ENCODE data around the gene ILDR1. TPM values are rescaled to one million over a fixed set of nuclear protein-coding genes. Genes with fewer than 3 reads are reported as not detected.

The ILDR1 gene
- total RNA-seq, 2 experiments from 2014 or later: 3.8 to 4.5 TPM

DNA sequence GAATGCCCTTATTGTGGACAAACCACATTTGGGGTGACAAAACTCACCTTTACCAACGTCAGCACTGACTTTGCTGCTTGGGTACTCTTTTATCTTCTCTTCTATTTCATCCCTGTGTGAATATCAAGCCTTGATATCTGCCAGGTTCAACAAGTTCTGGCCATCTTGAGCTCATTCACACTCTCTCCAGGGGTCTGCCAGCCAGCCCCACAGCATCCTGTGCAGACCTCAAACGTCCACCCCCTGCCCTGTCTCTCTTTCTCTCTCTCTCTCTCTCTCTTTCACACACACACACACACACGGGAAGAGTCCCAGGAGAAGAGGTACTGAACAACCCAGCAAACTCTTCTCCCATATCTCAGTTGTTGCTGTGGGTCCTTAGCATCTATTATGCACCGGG is 10.7 kb downstream of the ILDR1 start:
- H3K4me3 Mint-ChIP-seq: no peak overlapping the region
- peaks cover 2% of the 10 kb centered on the region for H3K27me3 Mint-ChIP-seq
- ATAC-seq (no peak), DNase-seq (no peak)
- H3K27ac Mint-ChIP-seq: peak overlapping the region; percentile 35
- CTCF ChIA-PET: interaction anchor here (0.8 to 1.9 kb wide), 4 partner anchors 13 to 247 kb away, joined by 3 to 8 read pairs (median 4); no protein-coding TSS in a partner anchor
- H3K36me3 Mint-ChIP-seq: peaks cover 22% of the 10 kb centered on the region
- peaks cover 6% of the 10 kb centered on the region for H3K9me3 Mint-ChIP-seq (ENCODE audit: low read depth)
- H3K4me1 Mint-ChIP-seq: peaks cover 49% of the 10 kb centered on the region

DNA sequence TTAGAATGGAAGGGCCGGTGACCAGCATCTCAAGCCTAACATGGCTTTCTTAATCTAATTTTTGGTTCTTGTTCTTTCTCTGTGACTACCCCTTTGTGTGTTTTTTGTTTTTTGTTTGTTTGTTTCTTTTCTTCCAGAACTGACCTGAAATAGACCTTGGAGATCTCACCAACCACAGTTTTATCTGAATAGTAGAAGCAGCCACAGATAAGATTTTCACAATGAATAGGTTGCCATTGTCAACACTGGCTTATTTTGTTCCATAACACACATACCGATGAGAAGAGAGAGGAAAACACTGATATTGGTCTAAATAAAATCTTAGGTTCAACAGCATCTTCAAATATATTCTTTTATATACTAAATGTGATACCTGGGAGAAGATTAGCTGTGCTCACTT is 11.5 kb downstream of the ILDR1 start:
- Mint-ChIP-seq H3K27ac (no peak overlapping the region), H3K27me3 (peaks cover 2% of the 10 kb centered on the region), H3K4me1 (peaks cover 47% of the 10 kb centered on the region), H3K9me3 (ENCODE audit: low read depth) (no peaks in the 10 kb centered on the region), H3K36me3 (peaks cover 21% of the 10 kb centered on the region), H3K4me3 (no peak overlapping the region)
- DNase-seq: no peak
- CTCF ChIA-PET: no interaction called here
- no peak for ATAC-seq

DNA sequence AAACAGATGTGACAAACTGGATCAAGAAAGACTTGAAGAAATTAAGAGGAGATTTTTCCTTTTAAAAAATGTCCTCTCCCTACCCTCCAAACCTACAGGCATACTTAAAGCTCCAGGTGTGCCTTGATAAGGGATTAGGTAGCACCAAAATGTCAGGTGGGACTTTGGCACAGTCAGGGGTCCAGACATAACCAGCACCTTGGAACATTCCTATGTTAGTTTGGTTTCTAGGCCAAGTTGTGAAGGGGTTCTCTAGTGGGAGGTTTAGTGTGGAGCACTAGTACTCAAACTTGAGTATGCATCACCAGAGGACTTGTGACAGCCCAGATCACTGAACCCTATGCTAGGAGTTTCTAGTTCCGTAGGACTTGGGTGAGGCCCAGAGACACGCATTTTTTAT is 13.9 kb downstream of the ILDR1 start:
- H3K9me3 Mint-ChIP-seq (ENCODE audit: low read depth): no peaks in the 10 kb centered on the region
- H3K27me3 Mint-ChIP-seq: no peaks in the 10 kb centered on the region
- H3K36me3 Mint-ChIP-seq: peaks cover 17% of the 10 kb centered on the region
- no peak overlapping the region for H3K27ac Mint-ChIP-seq
- H3K4me3 Mint-ChIP-seq: no peak overlapping the region
- CTCF ChIA-PET: no interaction called here
- no peak for ATAC-seq
- peaks cover 56% of the 10 kb centered on the region for H3K4me1 Mint-ChIP-seq
- DNase-seq: no peak

DNA sequence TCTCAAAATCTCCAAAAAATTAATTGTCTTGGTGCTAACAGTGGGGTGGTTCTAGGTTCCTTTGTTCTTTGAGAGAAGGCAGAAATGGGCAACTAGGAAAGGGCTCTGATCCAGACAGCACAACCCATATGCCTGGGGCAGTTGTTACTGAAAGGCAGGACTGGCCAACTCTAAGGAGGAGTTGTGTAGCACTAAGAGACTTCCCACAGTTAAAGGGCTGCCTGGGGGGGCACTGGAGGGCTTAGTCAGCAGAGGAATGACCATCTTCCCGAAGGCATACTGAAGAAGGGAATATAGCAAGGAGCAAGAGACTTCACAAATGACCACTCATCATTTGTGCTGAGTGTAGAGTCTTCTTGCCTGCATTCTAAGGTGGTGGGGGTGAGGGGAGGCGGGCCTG is 15.8 kb downstream of the ILDR1 start:
- DNase-seq: no peak
- Mint-ChIP-seq H3K27me3 (peaks cover 3% of the 10 kb centered on the region), H3K4me1 (peaks cover 40% of the 10 kb centered on the region), H3K9me3 (ENCODE audit: low read depth) (no peaks in the 10 kb centered on the region), H3K4me3 (no peak overlapping the region), H3K27ac (no peak overlapping the region), H3K36me3 (peaks cover 19% of the 10 kb centered on the region)
- CTCF ChIA-PET: no interaction called here
- ATAC-seq: no peak

DNA sequence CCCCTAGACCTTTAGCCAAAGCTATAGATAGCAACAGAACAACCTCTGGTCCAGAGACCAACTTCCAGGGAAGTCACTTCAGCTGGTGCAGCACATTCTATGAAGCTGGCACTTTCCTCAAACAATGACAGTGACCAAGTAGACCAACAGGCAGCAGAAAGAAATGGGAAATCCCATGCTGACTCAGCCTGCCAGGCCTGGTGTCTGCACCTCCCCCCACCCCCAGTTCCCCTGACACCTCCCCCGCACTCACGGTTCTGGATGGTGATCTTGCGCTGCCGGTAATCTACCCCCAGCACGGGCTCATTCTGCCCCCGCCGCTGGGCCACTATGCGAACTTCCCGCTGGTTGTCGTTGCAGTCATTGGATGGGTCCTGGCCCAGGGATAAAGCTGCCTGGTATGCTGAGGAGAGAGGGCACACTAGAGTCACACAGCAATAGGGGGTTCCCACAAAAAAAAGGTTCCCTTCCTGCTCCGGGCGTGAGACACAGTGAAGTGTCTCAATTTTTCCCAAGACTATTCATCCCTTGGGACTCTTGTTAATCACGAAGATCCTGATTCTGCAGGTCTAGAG is 17.0 kb downstream of the ILDR1 start:
- Mint-ChIP-seq H3K36me3 (peaks cover 26% of the 10 kb centered on the region), H3K4me3 (no peak overlapping the region), H3K9me3 (ENCODE audit: low read depth) (no peaks in the 10 kb centered on the region), H3K27me3 (peaks cover 3% of the 10 kb centered on the region), H3K4me1 (peaks cover 31% of the 10 kb centered on the region), H3K27ac (no peak overlapping the region)
- ATAC-seq: peak; percentile 31
- no peak for DNase-seq
- CTCF ChIA-PET: interaction anchor here (1.0 kb wide), 1 partner anchor 10 kb away, joined by 6 read pairs; no protein-coding TSS in a partner anchor

DNA sequence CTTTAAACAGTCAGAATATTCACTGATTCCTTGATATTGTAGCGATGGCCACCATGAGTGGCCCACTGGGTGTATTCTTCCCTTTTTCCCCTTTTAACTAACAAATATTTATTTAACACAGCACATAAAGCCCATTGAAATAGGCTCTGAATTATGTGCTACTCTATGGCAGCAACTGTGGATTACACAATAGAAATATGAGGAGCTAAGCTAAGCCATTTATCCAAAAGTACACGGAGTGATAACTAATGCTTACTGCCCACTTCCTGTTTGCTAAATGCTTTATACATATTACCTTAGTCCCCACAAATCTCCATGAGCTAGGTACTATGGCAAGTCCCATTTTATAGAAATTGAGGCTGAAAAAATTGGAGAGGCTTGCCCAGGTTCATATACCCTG is 17.9 kb downstream of the ILDR1 start:
- Mint-ChIP-seq H3K4me3 (no peak overlapping the region), H3K27ac (no peak overlapping the region)

DNA sequence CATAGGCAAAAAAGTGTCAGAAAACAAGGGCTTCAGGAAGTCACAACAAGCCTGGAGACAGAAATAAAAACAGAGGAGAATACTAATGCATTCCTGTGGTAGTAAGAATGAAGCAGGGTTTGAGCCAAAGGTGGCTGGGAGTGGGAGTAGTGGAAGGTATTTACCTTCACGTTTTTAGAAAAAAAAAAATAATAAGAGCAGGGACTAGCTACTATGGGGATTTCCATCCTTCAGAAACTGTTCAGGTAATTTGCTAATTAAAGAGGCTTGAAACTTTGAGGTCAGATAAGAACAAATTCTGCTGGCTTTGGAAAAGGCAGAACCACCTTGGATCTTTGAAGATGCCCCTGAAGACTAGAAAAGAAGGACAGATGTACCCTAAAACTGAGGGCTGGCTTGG is 18.4 kb downstream of the ILDR1 start:
- Mint-ChIP-seq H3K36me3 (peaks cover 28% of the 10 kb centered on the region), H3K27ac (no peak overlapping the region), H3K4me1 (peaks cover 32% of the 10 kb centered on the region), H3K4me3 (no peak overlapping the region), H3K9me3 (ENCODE audit: low read depth) (no peaks in the 10 kb centered on the region), H3K27me3 (peaks cover 3% of the 10 kb centered on the region)
- CTCF ChIA-PET: interaction anchor here (0.6 to 1.2 kb wide), 2 partner anchors 51 to 61 kb away, joined by 3 to 4 read pairs; no protein-coding TSS in a partner anchor
- no peak for ATAC-seq
- DNase-seq: no peak

More for the DNA sequence above, 17.9 kb downstream of the ILDR1 start:
- Mint-ChIP-seq H3K4me1 (peaks cover 27% of the 10 kb centered on the region), H3K9me3 (ENCODE audit: low read depth) (no peaks in the 10 kb centered on the region), H3K36me3 (peaks cover 25% of the 10 kb centered on the region), H3K27me3 (peaks cover 3% of the 10 kb centered on the region)
- CTCF ChIA-PET: interaction anchor here (1.0 to 1.2 kb wide), 2 partner anchors 9 to 60 kb away, joined by 4 to 6 read pairs; no protein-coding TSS in a partner anchor
- ATAC-seq (no peak), DNase-seq (no peak)

DNA sequence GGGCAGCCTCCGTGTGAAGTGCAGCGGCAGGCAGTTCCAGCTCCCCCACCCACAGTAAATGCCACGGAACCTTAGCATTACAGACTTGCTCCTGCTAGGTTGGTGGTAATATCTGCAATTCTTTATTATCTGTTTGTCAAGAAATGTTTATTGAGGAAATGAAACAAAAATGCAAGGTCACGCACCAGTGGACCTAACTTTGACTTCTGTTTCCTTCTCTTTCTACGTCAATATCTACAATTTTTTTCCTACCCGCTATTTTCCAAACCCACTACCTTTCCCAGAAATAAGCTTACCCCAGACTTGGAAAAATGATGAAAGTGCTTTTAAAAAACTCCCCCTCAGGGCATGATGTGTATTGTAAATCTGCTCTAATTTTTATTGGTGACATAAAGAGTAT is 18.9 kb downstream of the ILDR1 start:
- no peaks in the 10 kb centered on the region for H3K9me3 Mint-ChIP-seq (ENCODE audit: low read depth)
- peaks cover 37% of the 10 kb centered on the region for H3K4me1 Mint-ChIP-seq
- ATAC-seq: no peak
- CTCF ChIA-PET: interaction anchor here (0.6 kb wide), 1 partner anchor 51 kb away, joined by 3 read pairs; no protein-coding TSS in a partner anchor
- no peak overlapping the region for H3K4me3 Mint-ChIP-seq
- no peak overlapping the region for H3K27ac Mint-ChIP-seq
- peaks cover 3% of the 10 kb centered on the region for H3K27me3 Mint-ChIP-seq
- peaks cover 31% of the 10 kb centered on the region for H3K36me3 Mint-ChIP-seq
- DNase-seq: no peak

DNA sequence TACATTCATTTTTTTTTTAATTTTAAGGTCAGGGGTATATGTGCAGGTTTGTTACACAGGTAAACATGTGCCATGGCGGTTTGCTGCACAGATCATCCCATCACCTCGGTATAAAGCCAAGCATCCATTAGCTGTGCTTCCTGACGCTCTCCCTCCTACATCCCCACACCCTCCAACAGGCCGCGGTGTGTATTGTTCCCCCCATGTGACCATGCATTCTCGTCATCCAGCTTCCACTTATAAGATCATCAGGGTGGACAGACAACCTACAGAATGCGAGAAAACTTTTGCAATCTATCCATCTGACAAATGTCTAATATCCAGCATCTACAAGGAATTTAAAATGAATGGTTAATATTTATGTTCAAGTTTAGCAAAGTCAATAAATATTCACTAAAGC is 19.4 kb downstream of the ILDR1 start:
- CTCF ChIA-PET: interaction anchor here (1.3 kb wide), 1 partner anchor 12 kb away, joined by 4 read pairs; no protein-coding TSS in a partner anchor
- ATAC-seq: no peak
- no peak overlapping the region for H3K27ac Mint-ChIP-seq

DNA sequence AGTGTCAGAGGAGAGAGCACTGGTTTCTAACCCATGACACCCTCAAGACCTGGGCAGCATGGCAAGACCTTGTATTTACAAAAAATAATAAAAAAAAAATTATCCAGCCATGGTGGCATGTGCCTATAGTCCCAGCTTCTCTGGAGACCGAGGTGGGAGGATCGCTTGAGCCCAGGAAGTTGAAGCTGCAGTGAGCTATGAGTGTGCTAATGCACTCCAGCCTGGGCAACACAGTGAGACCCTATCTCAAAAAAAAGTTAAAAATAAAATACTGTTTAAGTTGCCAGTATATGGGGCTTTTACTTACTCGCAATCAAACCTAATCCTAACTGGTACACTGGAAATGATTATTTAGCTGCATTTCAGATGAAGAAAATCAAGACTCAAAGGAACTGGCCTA is 20.2 kb downstream of the ILDR1 start:
- Mint-ChIP-seq H3K9me3 (ENCODE audit: low read depth) (no peaks in the 10 kb centered on the region), H3K4me1 (peaks cover 49% of the 10 kb centered on the region)
- no peak for DNase-seq

More for the DNA sequence above, 19.4 kb downstream of the ILDR1 start:
- Mint-ChIP-seq H3K4me1 (peaks cover 42% of the 10 kb centered on the region), H3K9me3 (ENCODE audit: low read depth) (no peaks in the 10 kb centered on the region), H3K27me3 (peaks cover 3% of the 10 kb centered on the region), H3K4me3 (no peak overlapping the region), H3K36me3 (peaks cover 33% of the 10 kb centered on the region)
- no peak for DNase-seq

DNA sequence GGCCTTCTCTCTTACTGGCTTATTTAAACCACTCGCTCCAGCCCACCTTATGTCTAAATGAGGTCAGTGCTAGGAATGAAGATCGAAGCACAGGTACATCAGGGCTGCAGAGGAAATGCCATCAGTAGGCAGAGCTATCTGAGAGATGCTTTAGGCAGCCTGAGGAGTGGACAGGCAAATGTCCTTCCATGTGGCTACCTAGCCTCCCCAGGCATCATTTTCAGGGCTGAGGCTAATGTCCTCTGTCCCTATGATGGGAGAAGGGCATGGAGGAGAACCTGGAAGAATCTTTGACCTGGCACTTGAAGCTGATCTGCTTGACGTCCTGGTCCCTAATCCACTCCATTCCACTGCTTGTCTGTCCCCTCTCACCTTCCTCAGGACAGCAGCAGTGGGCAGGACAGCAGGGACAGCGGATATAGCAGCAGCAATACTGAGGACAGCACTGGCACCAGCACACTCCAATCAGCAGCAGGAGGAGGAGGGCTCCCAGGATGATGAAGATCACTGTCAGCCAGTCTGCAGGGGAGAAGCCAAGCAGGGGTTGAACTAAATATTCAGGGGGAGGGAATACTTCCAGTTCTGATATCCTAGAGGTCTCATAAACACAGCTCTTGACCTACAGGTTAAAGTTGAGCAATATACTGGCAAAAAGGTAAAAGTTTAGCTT is 21.0 kb downstream of the ILDR1 start:
- H3K4me1 Mint-ChIP-seq: peaks cover 53% of the 10 kb centered on the region
- peaks cover 3% of the 10 kb centered on the region for H3K27me3 Mint-ChIP-seq

More for the DNA sequence above, 20.2 kb downstream of the ILDR1 start:
- Mint-ChIP-seq H3K27ac (no peak overlapping the region), H3K36me3 (peaks cover 36% of the 10 kb centered on the region), H3K4me3 (no peak overlapping the region), H3K27me3 (peaks cover 3% of the 10 kb centered on the region)
- CTCF ChIA-PET: interaction anchor here (1.3 kb wide), 1 partner anchor 11 kb away, joined by 4 read pairs; no protein-coding TSS in a partner anchor
- ATAC-seq: no peak

DNA sequence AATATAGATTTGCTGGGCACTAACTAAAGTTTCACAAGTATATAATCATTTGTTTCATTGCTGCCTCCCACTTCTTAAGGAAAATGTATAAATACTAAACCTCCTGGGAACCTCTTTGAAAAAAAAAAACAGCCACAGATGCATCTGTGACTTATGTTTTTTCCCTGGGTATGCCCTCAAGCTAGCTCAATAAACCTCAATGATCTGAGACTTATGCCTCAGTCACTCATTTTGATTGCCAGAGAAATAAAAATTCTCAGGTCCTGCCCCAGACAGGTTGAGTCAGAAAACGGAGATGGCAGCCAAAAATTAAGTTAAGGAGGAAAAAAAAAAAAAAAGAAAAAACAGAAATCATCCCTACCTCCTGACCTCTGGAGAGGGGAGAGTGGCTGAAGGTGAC is 22.1 kb downstream of the ILDR1 start:
- Mint-ChIP-seq H3K27ac (no peak overlapping the region), H3K36me3 (peaks cover 41% of the 10 kb centered on the region), H3K27me3 (peaks cover 3% of the 10 kb centered on the region), H3K4me1 (peaks cover 58% of the 10 kb centered on the region), H3K9me3 (ENCODE audit: low read depth) (no peaks in the 10 kb centered on the region), H3K4me3 (no peak overlapping the region)
- ATAC-seq (no peak), DNase-seq (no peak)
- CTCF ChIA-PET: interaction anchor here (1.5 kb wide), 1 partner anchor 13 kb away, joined by 3 read pairs; no protein-coding TSS in a partner anchor

More for the DNA sequence above, 21.0 kb downstream of the ILDR1 start:
- no peak overlapping the region for H3K4me3 Mint-ChIP-seq
- no peak for DNase-seq
- H3K27ac Mint-ChIP-seq: no peak overlapping the region
- CTCF ChIA-PET: interaction anchor here (0.6 to 1.3 kb wide), 2 partner anchors 11 to 410 kb away, joined by 3 to 4 read pairs; no protein-coding TSS in a partner anchor
- peaks cover 38% of the 10 kb centered on the region for H3K36me3 Mint-ChIP-seq
- no peaks in the 10 kb centered on the region for H3K9me3 Mint-ChIP-seq (ENCODE audit: low read depth)
- no peak for ATAC-seq

DNA sequence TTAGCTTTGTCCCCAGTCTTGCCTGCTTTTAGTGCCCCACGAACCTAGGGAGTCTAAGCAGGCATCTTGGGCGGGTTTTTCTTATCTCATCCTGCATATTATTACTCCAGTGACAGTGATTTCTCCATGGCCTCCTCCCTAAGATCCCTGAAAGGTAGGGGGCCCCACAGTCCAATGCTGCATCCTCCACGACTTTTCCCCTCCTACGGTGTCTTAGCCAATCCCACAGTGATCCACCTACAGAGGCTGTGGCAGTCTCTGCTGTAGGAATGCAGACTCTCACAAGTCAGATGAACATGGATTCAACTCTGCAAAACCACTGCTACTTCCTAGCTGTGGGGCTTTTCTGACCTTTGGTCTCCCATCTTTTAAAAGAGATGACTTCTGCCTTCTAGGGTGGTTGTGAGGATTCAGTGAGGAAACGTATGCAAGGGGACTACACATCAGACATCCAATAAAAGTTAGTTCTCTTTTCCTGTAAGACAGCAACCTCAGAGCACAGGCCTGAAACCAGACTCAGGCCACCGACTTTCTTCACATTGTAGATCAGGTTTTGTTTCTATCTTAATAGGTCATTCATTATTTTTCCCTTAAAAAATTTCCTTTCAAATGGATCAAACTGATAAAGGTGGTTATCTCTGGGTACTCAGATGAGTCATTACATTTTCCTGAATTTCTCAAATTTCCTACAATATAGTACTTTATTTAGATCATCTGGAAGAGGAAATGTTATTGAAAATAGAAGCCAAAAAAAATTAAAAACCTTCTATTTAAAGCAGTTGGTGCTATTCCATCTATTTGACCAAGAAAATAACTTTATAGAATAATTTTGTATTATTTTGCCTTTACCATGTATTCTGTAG is 23.2 kb downstream of the ILDR1 start:
- Mint-ChIP-seq H3K9me3 (ENCODE audit: low read depth) (no peaks in the 10 kb centered on the region), H3K27me3 (peaks cover 3% of the 10 kb centered on the region), H3K4me1 (peaks cover 52% of the 10 kb centered on the region), H3K27ac (peak overlapping the region; percentile 65), H3K4me3 (no peak overlapping the region), H3K36me3 (peaks cover 39% of the 10 kb centered on the region)
- DNase-seq (no peak), ATAC-seq (peak; percentile 6)
- CTCF ChIA-PET: interaction anchor here (1.5 kb wide), 1 partner anchor 14 kb away, joined by 3 read pairs; no protein-coding TSS in a partner anchor
